ENCODE results near the gene SCYGR1.

GRCh38 chr2:227402959-227403358 lies 15.2 kb upstream of the SCYGR1 start:
- TF ChIP-seq SUZ12 (IDR thresholded peaks at IDR 0.05; ENCODE audit: extremely low read depth, insufficient read depth, insufficient read length) = no peak
- no peak for TF ChIP-seq YY1 (IDR thresholded peaks at IDR 0.05; ENCODE audit: insufficient read depth, insufficient read length)
